GM12878 (cell line): ENCODE data around the gene CDK3. TPM values are rescaled to one million over a fixed set of nuclear protein-coding genes. Genes with fewer than 3 reads are reported as not detected.

Source experiments
- ATAC-seq: fragments of 200-7000 bp; cut with Tn5 transposase; 3 replicates; pipeline ENCODE4 v1.9.1; 2020; ENCODE audit warnings: mild to moderate bottlenecking, moderate library complexity
- BruUV-seq: library from RNA; stranded (reverse); fragments of 400-500 nt; replicated peaks from 2 replicates; lab custom pipeline; 2021; lab: Mats Ljungman, UMichigan
- CTCF ChIA-PET: fragments of 300-600 bp; sonication (Branson Sonifier 250); formaldehyde crosslinking; extraction: SDS; loops from one replicate; lab custom pipeline; 2021; ENCODE audit warnings: inconsistent platforms; lab: Yijun Ruan, JAX
- POLR2A ChIA-PET: fragments of 350-600 bp; formaldehyde crosslinking; extraction: SDS; loops from one replicate; lab custom pipeline; 2021; ENCODE audit warnings: inconsistent platforms; lab: Charles Lee
- RAD21 ChIA-PET: fragments of 300-600 bp; sonication (Branson Sonifier 250); formaldehyde crosslinking; loops from one replicate; lab custom pipeline; 2023; ENCODE audit warnings: antibody characterized with exemption; ENCODE audit not compliant: unreplicated experiment; lab: Charles Lee
- SMC1A ChIA-PET: fragments of 300-600 bp; sonication (Branson Sonifier 250); formaldehyde crosslinking; loops from one replicate; lab custom pipeline; 2023; ENCODE audit not compliant: unreplicated experiment, uncharacterized antibody; lab: Charles Lee
- DNase-seq: peaks from one replicate; pipeline ENCODE4 v3.0.0-alpha.2; 2011; ENCODE audit warnings: low read depth, low spot score
- FAIRE-seq: peaks from 3 replicates; lab custom pipeline; 2011; peaks lifted over from hg19 to GRCh38; lab: Jason Lieb, UNC
- H2AFZ ChIP-seq: 2 replicates; pipeline ENCODE4 v1.6.0; 2011; ENCODE audit warnings: low read depth, low read length, control low read depth; ENCODE audit not compliant: control insufficient read depth
- H3K27ac ChIP-seq: 2 replicates; pipeline ENCODE4 v1.5.1; 2011; ENCODE audit warnings: control low read depth; ENCODE audit not compliant: control insufficient read depth, insufficient read depth
- H3K27me3 ChIP-seq, 2 experiments: replicated peaks in 1 of 2; 2 replicates each; pipeline versions ENCODE4 v1.6.0 to v1.6.1; 2011; ENCODE audit warnings: low read length in 1 of 2; ENCODE audit not compliant: control insufficient read depth in 2 of 2, insufficient read depth in 2 of 2
- H3K36me3 ChIP-seq, 2 experiments: 2 replicates each; pipeline ENCODE4 v1.5.1; 2011; ENCODE audit warnings: low read length in 1 of 2; ENCODE audit not compliant: control insufficient read depth in 2 of 2, insufficient read depth in 2 of 2
- H3K4me1 ChIP-seq: 2 replicates; pipeline ENCODE4 v1.6.1; 2011; ENCODE audit warnings: mild to moderate bottlenecking, low read length, moderate library complexity, mixed read lengths; ENCODE audit not compliant: control insufficient read depth, insufficient read depth
- H3K4me2 ChIP-seq: 2 replicates; pipeline ENCODE4 v1.6.0; 2011; ENCODE audit warnings: control low read depth; ENCODE audit not compliant: control insufficient read depth, insufficient read depth
- H3K4me3 ChIP-seq: fragments of 200-600 bp; sonication (generic); 2 replicates; pipeline ENCODE4 v1.5.1; 2016
- H3K79me2 ChIP-seq: 2 replicates; pipeline ENCODE4 v1.6.0; 2011; ENCODE audit warnings: low read length; ENCODE audit not compliant: control insufficient read depth, insufficient read depth
- H3K9ac ChIP-seq: 2 replicates; pipeline ENCODE4 v1.8.0; 2011; ENCODE audit warnings: low read length, control low read depth, mixed read lengths; ENCODE audit not compliant: control insufficient read depth, insufficient read depth
- H3K9me3 ChIP-seq: replicated peaks from 3 replicates; pipeline ENCODE4 v1.5.1; 2011; ENCODE audit warnings: mild to moderate bottlenecking, low read length; ENCODE audit not compliant: control insufficient read depth, insufficient read depth
- H4K20me1 ChIP-seq: 2 replicates; pipeline ENCODE4 v1.6.0; 2011; ENCODE audit not compliant: control insufficient read depth, insufficient read depth
- ATF7 ChIP-seq: fragments of 450-650 bp; IDR thresholded peaks from 2 replicates; pipeline ENCODE4 v1.6.1; 2016; ENCODE audit warnings: low read depth, mild to moderate bottlenecking
- ETV6 ChIP-seq, 2 experiments: fragments of 450-650 bp in 1 of 2; IDR thresholded peaks in 1 of 2; conservative IDR thresholded peaks in 1 of 2; 2 replicates each; pipeline ENCODE4 v1.6.1; 2014; ENCODE audit warnings: antibody characterized with exemption in 1 of 2, borderline replicate concordance in 1 of 2, low read depth in 1 of 2, mild to moderate bottlenecking in 1 of 2, moderate library complexity in 1 of 2
- GATAD2B ChIP-seq: fragments of 450-650 bp; conservative IDR thresholded peaks from 2 replicates; pipeline ENCODE4 v1.6.1; 2017; ENCODE audit warnings: low read depth, mild to moderate bottlenecking, moderate library complexity
- HDAC2 ChIP-seq: fragments of 200-600 bp; sonication (generic); IDR thresholded peaks from 2 replicates; pipeline ENCODE4 v1.6.1; 2017
- KAT2A ChIP-seq: conservative IDR thresholded peaks from 2 replicates; pipeline ENCODE4 v1.6.1; 2011; ENCODE audit warnings: low read depth, low read length; ENCODE audit not compliant: control insufficient read depth
- RUNX3 ChIP-seq: IDR thresholded peaks from 2 replicates; pipeline ENCODE4 v1.6.1; 2012; ENCODE audit warnings: low read length, inconsistent platforms
- SPI1 ChIP-seq: IDR thresholded peaks from 2 replicates; pipeline ENCODE4 v1.6.1; 2011; ENCODE audit warnings: low read depth, mild to moderate bottlenecking, low read length, moderate library complexity, borderline replicate concordance; ENCODE audit not compliant: insufficient read depth
- WGBS: methylation state at CpG from one replicate; pipeline ENCODE4 v1.1.6; 2016; ENCODE audit warnings: low lambda C conversion rate; ENCODE audit not compliant: insufficient replicate concordance, insufficient coverage; ENCODE audit errors: missing lambda C conversion rate; 5-methylcytosine and 5-hydroxymethylcytosine counted together
- in situ Hi-C: fragments of 300-500 bp; cut with MboI; formaldehyde crosslinking; loops from 9 replicates; pipeline ENCODE4 v1.14.3; 2018; ENCODE audit warnings: mixed read lengths
- intact Hi-C: fragments of 100-400 bp; cut with micrococcal nuclease; formaldehyde crosslinking; loops from one replicate; pipeline ENCODE4 v1.14.2; 2022; ENCODE audit not compliant: unreplicated experiment
- polyA plus RNA-seq, 11 experiments: library from polyadenylated mRNA; depleted of rRNA in 4 of 11; unstranded in 6 of 11; stranded (reverse) in 5 of 11; fragments of >200 nt; fragmentation: Nextera tagmentation in 4 of 11; fragmentation: Illumina TruSeq in 1 of 11; extraction: Ambion mirVana in 4 of 11; extraction: Trizol in 1 of 11; gene quantifications; 1 replicate in 1 of 11; 2 replicates in 10 of 11; pipeline versions ENCODE4 v1.2.1 to v1.2.3, GENCODE V29; 2011 to 2016; ENCODE audit warnings: inconsistent platforms in 2 of 11, missing spikeins in 2 of 11, low read depth in 1 of 11
- total RNA-seq, 4 experiments: library from RNA; depleted of rRNA in 3 of 4; stranded (reverse); fragments of >200 nt in 3 of 4; fragmentation: Illumina TruSeq in 1 of 4; extraction: Trizol in 1 of 4; gene quantifications; 2 replicates each; pipeline versions ENCODE4 v1.2.1 to v1.2.3, GENCODE V29; 2013 to 2021

The CDK3 gene
- total and polyA plus RNA-seq, 10 of the 15 experiments (the other 5 are each of a cell fraction or from before 2014, with no cell fraction given) = 1.1 to 7.1 (median 4.2) TPM

DNA sequence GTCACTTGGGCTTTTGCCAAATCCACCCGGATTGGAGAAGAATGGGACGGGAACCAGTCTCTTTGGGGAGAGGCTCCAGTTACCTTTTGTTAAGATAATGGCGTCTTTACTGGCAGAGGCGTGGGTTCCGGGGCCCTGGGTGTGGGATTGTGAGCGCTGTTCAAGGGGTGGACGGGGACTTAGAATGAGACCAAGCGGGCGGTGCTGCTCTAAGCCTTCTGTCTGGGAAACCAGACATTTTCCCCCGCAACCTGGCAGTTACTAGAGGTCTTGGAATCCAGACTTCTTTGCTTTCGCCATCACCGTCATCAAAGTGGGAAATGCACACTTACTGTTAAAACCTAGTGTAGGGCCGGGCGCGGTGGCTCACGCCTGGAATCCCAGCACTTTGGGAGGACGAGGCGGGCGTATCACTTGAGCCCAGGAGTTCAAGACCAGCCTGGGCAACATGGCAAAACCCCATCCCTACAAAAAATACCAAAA, 20.9 kb upstream of the CDK3 start (continued):
- no peak for TF ChIP-seq GATAD2B
- TF ChIP-seq SPI1 = no peak
- TF ChIP-seq, all 136 proteins: peak for 14

DNA sequence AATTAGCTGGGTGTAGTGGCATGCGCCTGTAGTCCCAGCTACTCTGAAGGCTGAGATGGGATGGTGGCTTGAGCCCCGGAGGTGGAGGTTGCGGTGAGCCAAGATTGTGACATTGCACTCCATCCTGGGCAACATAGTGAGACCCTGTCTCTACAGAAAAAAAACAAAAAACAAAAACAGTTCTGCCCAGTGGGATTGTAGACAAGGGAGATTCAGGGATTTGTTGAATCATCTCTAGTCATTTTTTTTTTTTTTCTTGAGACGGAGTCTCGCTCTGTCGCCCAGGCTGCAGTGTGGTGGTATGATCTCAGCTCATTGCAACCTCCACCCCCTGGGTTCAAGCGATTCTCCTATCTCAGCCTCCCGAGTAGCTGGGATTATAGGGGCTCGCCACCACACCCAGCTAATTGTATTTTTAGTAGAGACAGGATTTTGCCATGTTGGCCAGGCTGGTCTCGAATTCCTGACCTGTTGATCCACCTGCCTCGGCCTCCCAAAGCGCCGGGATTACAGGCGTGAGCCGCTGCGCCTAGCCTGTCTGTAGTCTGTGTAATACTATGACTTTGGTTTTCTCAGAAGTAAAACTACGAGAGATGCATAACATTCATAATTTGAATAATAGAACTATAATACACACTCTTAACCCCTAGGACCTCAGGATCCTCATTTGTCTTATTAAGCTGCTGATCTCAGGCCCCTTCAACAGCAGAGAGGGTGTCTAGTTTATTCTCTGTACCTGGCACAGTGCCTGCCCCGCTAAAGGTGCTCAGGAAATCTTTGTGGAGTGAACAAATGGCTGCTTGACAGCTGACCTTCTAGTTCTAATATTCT, 20.3 kb upstream of the CDK3 start:
- DNase-seq (no peak), ATAC-seq (peak; percentile 11), FAIRE-seq (no peak)
- H4K20me1 ChIP-seq = no peaks in the 10 kb centered on the region
- peak overlapping the region; percentile 87 for H3K4me3 ChIP-seq
- TF ChIP-seq RUNX3 (peak; percentile 4; the same call in 1 of the 2 replicates), KAT2A (no peak), ATF7 (no peak), ETV6 (conservative IDR thresholded peaks at IDR 0.05 in 1 of 2, IDR thresholded peaks at IDR 0.05 in 1 of 2; ENCODE audit: borderline replicate concordance in 1 of 2, low read depth in 1 of 2) (no peak), HDAC2 (no peak)
- no peak overlapping the region for H2AFZ ChIP-seq
- peaks cover 6% of the 10 kb centered on the region for H3K4me1 ChIP-seq
- WGBS = 56% methylated on average over 16 of the region's 18 CpGs
- SMC1A ChIA-PET = interaction anchor here (0.6 to 2.1 kb wide), 10 partner anchors 10 to 126 kb away, joined by 3 to 10 read pairs (median 4); partner anchors contain the start of gene WBP2
- peaks cover 20% of the 10 kb centered on the region for H3K79me2 ChIP-seq
- POLR2A ChIA-PET = interaction anchor here (0.6 to 2.9 kb wide), 11 partner anchors 8 to 373 kb away, joined by 3 to 24 read pairs (median 3); partner anchors contain the start of genes MRPL38 and PRPSAP1
- BruUV-seq = TSS peak; percentile 76
- peak overlapping the region; percentile 99 for H3K27ac ChIP-seq
- H3K27me3 ChIP-seq = no peaks in the 10 kb centered on the region
- intact Hi-C loops = no loop called here
- RAD21 ChIA-PET = interaction anchor here (1.1 to 1.4 kb wide), 3 partner anchors 11 to 22 kb away, joined by 4 to 10 read pairs (median 9); no protein-coding TSS in a partner anchor
- CTCF ChIA-PET = interaction anchor here (0.6 to 1.4 kb wide), 14 partner anchors 11 to 643 kb away, joined by 3 to 7 read pairs (median 4); partner anchors contain the start of genes CDK3 and TRIM65
- H3K9ac ChIP-seq = peak overlapping the region; percentile 99
- H3K36me3 ChIP-seq = no peaks in the 10 kb centered on the region
- in situ Hi-C loops = no loop called here
- peak overlapping the region; percentile 73 for H3K4me2 ChIP-seq
- no peaks in the 10 kb centered on the region for H3K9me3 ChIP-seq
